KBM-7 (cell line): ENCODE data around the gene VPS4B.

Experiments used
- DNase-seq: peaks from one replicate; pipeline ENCODE4 v3.0.0-alpha.2; 2015
- in situ Hi-C: fragments of 300-500 bp; cut with MboI; formaldehyde crosslinking; loops from 2 replicates; pipeline ENCODE4 v1.14.3; 2020; ENCODE audit warnings: low sequenced_read_pairs, low pct_unique_long_range_greater_than_20kb, mixed read lengths

VPS4B gene

GRCh38 chr18:63344263-63344662 is 78.0 kb downstream of the VPS4B start:
- no peak for DNase-seq
- in situ Hi-C loops: loop anchor here (25.0 kb wide), 1 partner anchor 757 kb away; no protein-coding TSS in a partner anchor

DNA sequence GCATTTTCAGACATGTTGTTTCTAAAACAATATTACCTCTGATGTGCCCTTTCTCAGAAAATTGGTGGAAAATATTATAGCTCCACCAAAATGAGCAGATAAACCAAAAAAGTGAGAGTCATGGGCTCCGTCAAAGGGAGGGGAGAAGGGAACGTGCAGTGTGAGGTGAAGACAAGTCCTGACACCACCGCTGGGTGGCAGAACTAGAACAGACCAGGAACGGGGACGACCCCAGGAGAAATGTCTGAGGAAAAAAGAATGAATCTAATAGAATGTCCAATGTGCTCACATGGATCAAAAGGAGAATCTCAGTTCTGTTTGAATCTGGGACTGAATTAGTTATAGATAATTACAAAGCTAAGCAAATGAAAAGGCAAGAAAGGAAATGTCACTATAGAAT is 80.1 kb downstream of the VPS4B start:
- in situ Hi-C loops: loop anchor here (25.0 kb wide), 1 partner anchor 755 kb away; no protein-coding TSS in a partner anchor

GRCh38 chr18:63339920-63340484 is 82.3 kb downstream of the VPS4B start:
- peak; percentile 72 for DNase-seq
- in situ Hi-C loops: loop anchor here (25.0 kb wide), 1 partner anchor 753 kb away; no protein-coding TSS in a partner anchor

More for the DNA sequence above, 80.1 kb downstream of the VPS4B start:
- DNase-seq: peak; percentile 23
